Kidney epithelial cell (primary cell): Measurements from ENCODE around the gene RNU7-1. TPM values are rescaled to one million over a fixed set of nuclear protein-coding genes. Genes with fewer than 3 reads are reported as not detected.
"Not testable (repeated sequence)": the region's sequence is repeated elsewhere in the genome, so short reads cannot be mapped to it uniquely, and the experiment has no call there.

Experiments
- DNase-seq: peaks from one replicate; pipeline ENCODE4 v3.0.0-alpha.2; 2010; ENCODE audit warnings: low read depth
- H3K27me3 ChIP-seq: 2 replicates; pipeline ENCODE4 v1.6.0; 2011; ENCODE audit warnings: low read length; ENCODE audit not compliant: control insufficient read depth, insufficient read depth
- H3K36me3 ChIP-seq: 2 replicates; pipeline ENCODE4 v1.5.1; 2011; ENCODE audit warnings: low read length; ENCODE audit not compliant: control insufficient read depth, insufficient read depth
- H3K4me3 ChIP-seq: 2 replicates; pipeline ENCODE4 v1.5.1; 2011; ENCODE audit warnings: low read depth, mild to moderate bottlenecking, control low read depth, low read length
- CTCF ChIP-seq: IDR thresholded peaks from 2 replicates; pipeline ENCODE4 v1.5.1; 2011; ENCODE audit warnings: mild to moderate bottlenecking, moderate library complexity, low read length, control low read depth, inconsistent platforms; ENCODE audit not compliant: insufficient read depth, poor library complexity, severe bottlenecking
- total RNA-seq: library from RNA; depleted of rRNA; stranded (reverse); fragments of >200 nt; gene quantifications from 2 replicates; pipeline ENCODE4 v1.2.3, GENCODE V29; 2015

Gene RNU7-1
- total RNA-seq, 1 donor from 2014 or later: not detected

- DNase-seq: no peak
- no peak for TF ChIP-seq CTCF
Measured at GRCh38 chr12:6902448-6902847, 41.2 kb upstream of the RNU7-1 start.

DNA sequence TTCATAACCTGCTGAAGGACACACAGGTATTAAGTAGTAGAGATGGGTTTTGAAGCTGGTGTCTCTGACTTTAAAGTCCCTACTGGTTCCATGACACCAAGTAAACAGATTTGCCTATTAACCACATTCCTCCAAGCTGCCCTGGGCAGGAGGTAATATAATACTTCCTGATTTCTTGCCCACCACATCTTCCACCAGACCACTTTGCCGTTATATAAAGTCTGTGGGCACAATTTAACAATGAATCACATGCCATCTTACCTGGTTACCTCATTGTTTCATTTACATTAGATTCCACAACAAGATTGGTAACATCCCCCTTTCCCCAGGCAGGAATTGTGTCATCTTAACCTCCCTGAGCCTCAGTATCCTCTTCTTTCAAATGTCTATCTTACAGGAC is 39.9 kb upstream of the RNU7-1 start:
- Histone ChIP-seq H3K27me3 (no peaks in the 10 kb centered on the region), H3K4me3 (no peak overlapping the region), H3K36me3 (no peaks in the 10 kb centered on the region)
- no peak for DNase-seq
- TF ChIP-seq CTCF: no peak

More at GRCh38 chr12:6902448-6902847, 41.2 kb upstream of the RNU7-1 start:
- no peaks in the 10 kb centered on the region for H3K36me3 ChIP-seq
- H3K4me3 ChIP-seq: no peak overlapping the region
- no peaks in the 10 kb centered on the region for H3K27me3 ChIP-seq

- Histone ChIP-seq H3K4me3 (peak within 1 kb of the TSS; percentile 75), H3K36me3 (no peaks in the 10 kb centered on the region), H3K27me3 (no peaks in the 10 kb centered on the region)
- peak; percentile 89 for DNase-seq
- no peak for TF ChIP-seq CTCF
Measured at GRCh38 chr12:6904280-6905276, 39.0 kb upstream of the RNU7-1 start, which contains the start of gene LRRC23. Gene LRRC23, plus strand, starts transcription at chr12:6904822. Its CDS starts 812 bp downstream, at chr12:6905634.

GRCh38 chr12:6905414-6906040 is 38.1 kb upstream of the RNU7-1 start:
- Histone ChIP-seq H3K4me3 (peak overlapping the region; percentile 75), H3K36me3 (no peaks in the 10 kb centered on the region), H3K27me3 (no peaks in the 10 kb centered on the region)
- DNase-seq: no peak
- no peak for TF ChIP-seq CTCF

- not testable (repeated sequence) for H3K36me3 ChIP-seq, DNase-seq, H3K4me3 ChIP-seq, H3K27me3 ChIP-seq
Measured at GRCh38 chr12:6908141-6908540, 35.5 kb upstream of the RNU7-1 start.

- no peaks in the 10 kb centered on the region for H3K27me3 ChIP-seq
- no peaks in the 10 kb centered on the region for H3K36me3 ChIP-seq
- TF ChIP-seq CTCF: no peak
- no peak for DNase-seq
- no peak overlapping the region for H3K4me3 ChIP-seq
Measured at GRCh38 chr12:6909421-6910145, 34.0 kb upstream of the RNU7-1 start.
